Measurements from ENCODE around the gene SFT2D3.

SFT2D3 gene

DNA sequence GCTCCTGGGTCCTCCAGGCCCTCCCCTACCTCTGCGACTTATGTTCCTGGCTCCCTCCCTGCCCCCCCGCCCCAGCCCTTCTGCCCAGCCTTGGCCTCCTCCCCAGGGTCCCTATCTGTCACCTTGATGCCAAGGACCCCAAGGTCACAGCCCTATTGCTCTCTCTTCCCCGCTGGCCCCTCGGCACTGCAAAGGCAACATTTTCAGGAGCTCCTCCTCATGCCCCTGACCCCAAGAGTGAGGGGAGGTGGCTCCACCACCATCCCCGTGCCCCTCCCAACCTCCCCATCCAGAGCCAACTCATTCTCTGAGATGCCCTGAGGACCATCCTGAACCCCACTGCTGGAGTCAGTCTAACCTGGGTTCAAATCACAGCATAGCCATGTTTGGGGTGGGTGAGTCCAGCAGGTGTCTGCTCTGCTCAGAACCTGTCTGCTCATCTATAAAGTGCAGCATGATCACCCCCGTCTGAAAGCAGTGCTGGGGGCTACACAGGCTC is 37.7 kb upstream of the SFT2D3 start:
- Histone ChIP-seq H3K79me2 (no peaks in the 10 kb centered on the region), H3K4me1 (no peaks in the 10 kb centered on the region), H3K9ac (no peak overlapping the region), H3K4me3 (ENCODE audit: low read depth, low read length) (no peak overlapping the region), H3K9me3 (ENCODE audit: control insufficient read depth, low read length) (no peaks in the 10 kb centered on the region), H3K27me3 (ENCODE audit: control insufficient read depth, insufficient read depth, low read length) (no peaks in the 10 kb centered on the region), H3K36me3 (ENCODE audit: control insufficient read depth, insufficient read depth, low read length) (no peaks in the 10 kb centered on the region), H3K4me2 (ENCODE audit: low read length) (peak overlapping the region; percentile 39), H2AFZ (no peak overlapping the region), H3K27ac (no peak overlapping the region)
- TF ChIP-seq, protein P1, sequence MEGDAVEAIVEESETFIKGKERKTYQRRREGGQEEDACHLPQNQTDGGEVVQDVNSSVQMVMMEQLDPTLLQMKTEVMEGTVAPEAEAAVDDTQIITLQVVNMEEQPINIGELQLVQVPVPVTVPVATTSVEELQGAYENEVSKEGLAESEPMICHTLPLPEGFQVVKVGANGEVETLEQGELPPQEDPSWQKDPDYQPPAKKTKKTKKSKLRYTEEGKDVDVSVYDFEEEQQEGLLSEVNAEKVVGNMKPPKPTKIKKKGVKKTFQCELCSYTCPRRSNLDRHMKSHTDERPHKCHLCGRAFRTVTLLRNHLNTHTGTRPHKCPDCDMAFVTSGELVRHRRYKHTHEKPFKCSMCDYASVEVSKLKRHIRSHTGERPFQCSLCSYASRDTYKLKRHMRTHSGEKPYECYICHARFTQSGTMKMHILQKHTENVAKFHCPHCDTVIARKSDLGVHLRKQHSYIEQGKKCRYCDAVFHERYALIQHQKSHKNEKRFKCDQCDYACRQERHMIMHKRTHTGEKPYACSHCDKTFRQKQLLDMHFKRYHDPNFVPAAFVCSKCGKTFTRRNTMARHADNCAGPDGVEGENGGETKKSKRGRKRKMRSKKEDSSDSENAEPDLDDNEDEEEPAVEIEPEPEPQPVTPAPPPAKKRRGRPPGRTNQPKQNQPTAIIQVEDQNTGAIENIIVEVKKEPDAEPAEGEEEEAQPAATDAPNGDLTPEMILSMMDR (IDR thresholded peaks at IDR 0.05): no peak

DNA sequence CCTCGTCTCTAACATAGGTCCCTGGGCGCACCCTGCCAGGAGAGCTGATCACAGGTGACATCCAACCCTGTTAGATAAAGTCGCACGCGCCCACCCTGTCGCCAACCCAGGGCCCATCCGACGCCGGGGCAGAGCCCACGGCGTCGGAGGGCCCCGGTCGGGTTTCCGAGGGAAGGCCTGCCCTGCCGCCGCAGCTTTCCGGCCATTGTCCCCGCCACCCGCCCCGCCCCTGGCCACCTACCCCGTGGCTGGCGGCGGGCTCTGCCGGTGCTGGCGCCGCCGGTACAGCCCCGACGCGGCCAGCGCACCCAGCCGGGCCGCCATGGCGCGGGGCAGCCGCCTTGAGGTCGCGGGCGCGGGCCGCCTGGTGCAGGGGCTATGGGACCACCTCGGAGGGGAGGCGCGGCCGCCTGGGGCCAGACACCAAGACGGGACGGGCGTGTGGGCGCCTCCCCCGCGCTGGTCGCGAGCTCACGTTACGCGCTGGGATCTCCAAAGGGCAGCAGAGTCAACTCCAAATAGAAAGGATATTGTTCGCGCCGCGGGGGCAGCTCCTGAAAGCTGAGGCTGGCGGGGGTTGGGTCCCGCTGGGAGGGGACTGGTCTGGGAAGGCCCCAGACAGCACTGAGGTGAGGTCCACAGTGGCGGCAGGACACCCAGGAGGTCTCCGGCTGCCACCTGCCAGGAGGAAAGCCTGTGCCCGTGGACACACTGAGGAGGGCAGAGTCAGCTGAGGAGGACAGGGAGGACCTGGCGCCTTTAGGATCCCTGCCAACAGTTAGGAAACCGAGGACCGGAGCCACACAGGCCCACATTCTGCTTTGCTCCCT is 37.0 kb upstream of the SFT2D3 start:
- TF ChIP-seq, protein P1 (IDR thresholded peaks at IDR 0.05): no peak
- peak overlapping the region; percentile 56 for H2AFZ ChIP-seq
- H3K79me2 ChIP-seq: no peaks in the 10 kb centered on the region
- H3K27ac ChIP-seq: peak overlapping the region; percentile 8
- no peak overlapping the region for H3K9ac ChIP-seq
- no peaks in the 10 kb centered on the region for H3K9me3 ChIP-seq (ENCODE audit: control insufficient read depth, low read length)
- no peak overlapping the region for H3K4me3 ChIP-seq (ENCODE audit: low read depth, low read length)
- no peaks in the 10 kb centered on the region for H3K4me1 ChIP-seq
- no peaks in the 10 kb centered on the region for H3K36me3 ChIP-seq (ENCODE audit: control insufficient read depth, insufficient read depth, low read length)
- H3K27me3 ChIP-seq (ENCODE audit: control insufficient read depth, insufficient read depth, low read length): no peaks in the 10 kb centered on the region
- peak overlapping the region; percentile 39 for H3K4me2 ChIP-seq (ENCODE audit: low read length)

DNA sequence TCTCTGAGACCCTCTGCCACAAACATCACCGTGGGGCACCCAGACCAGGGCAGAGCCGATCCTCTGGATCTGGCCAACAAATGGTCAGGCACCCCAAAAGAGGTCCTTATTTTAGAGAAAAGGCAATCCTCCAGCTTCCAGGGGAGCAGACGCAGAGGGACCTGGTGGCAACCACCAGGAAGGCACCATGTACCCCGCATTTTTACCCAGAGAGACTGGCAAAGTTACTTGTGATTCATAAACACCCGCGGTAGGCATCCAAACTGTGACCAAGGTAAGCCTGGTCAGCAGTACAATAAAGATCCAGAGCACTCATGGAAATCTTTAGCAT is 36.4 kb upstream of the SFT2D3 start:
- H3K4me3 ChIP-seq (ENCODE audit: low read depth, low read length): no peak overlapping the region
- H3K9ac ChIP-seq: no peak overlapping the region

DNA sequence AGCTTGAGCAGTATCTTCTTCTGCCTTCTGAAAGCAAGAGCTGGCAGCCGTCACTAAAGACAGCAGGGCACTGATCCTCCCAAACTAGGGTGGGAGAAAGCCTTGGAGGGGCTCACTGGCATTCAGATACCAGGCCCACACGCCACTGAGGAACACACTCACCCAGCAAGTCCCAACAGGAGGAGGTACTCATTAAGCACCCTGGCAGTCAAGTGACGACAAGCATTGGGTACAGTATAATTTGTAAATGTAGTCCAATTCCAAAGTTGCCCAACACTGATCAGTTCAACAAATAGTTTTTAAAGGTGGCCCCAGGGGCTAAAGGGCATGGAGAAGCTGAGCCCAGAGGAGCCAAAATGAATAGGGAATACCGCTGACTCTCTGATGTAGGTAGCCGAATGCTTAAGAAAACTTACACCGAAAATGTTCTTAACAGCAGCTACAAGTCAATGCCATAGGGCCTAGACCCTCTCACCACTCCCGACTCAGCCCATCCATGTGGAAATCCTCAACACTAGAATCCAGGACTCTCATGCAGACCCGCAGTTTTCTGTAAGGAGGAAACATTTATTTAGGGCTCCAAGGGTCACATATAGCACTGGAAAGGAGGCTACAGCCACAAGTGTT is 35.9 kb upstream of the SFT2D3 start:
- Histone ChIP-seq H3K9me3 (ENCODE audit: control insufficient read depth, low read length) (no peaks in the 10 kb centered on the region), H3K9ac (no peak overlapping the region), H3K4me1 (no peaks in the 10 kb centered on the region), H3K36me3 (ENCODE audit: control insufficient read depth, insufficient read depth, low read length) (no peaks in the 10 kb centered on the region), H3K27ac (peak overlapping the region; percentile 8), H3K4me2 (ENCODE audit: low read length) (no peak overlapping the region), H3K27me3 (ENCODE audit: control insufficient read depth, insufficient read depth, low read length) (no peaks in the 10 kb centered on the region), H2AFZ (no peak overlapping the region), H3K4me3 (ENCODE audit: low read depth, low read length) (no peak overlapping the region), H3K79me2 (no peaks in the 10 kb centered on the region)
- TF ChIP-seq, protein P1 (IDR thresholded peaks at IDR 0.05): no peak

More for the DNA sequence above, 36.4 kb upstream of the SFT2D3 start:
- Histone ChIP-seq H3K4me2 (ENCODE audit: low read length) (no peak overlapping the region), H3K79me2 (no peaks in the 10 kb centered on the region), H3K27ac (peak overlapping the region; percentile 8), H3K4me1 (no peaks in the 10 kb centered on the region), H3K27me3 (ENCODE audit: control insufficient read depth, insufficient read depth, low read length) (no peaks in the 10 kb centered on the region), H2AFZ (no peak overlapping the region), H3K9me3 (ENCODE audit: control insufficient read depth, low read length) (no peaks in the 10 kb centered on the region), H3K36me3 (ENCODE audit: control insufficient read depth, insufficient read depth, low read length) (no peaks in the 10 kb centered on the region)
- TF ChIP-seq, protein P1 (IDR thresholded peaks at IDR 0.05): no peak

Measured in parathyroid adenoma (tissue), 2 donors.